COLO668 (cell line): ENCODE measurements around the gene HMCN2.

ENCODE experiments used
- DNase-seq: peaks from one replicate; lab custom pipeline; 2025; ENCODE audit not compliant: unreplicated experiment; lab: John Stamatoyannopoulos, UW

The HMCN2 gene

GRCh38 chr9:130463763-130464745, 198.5 kb downstream of the HMCN2 start:
- DNase-seq = no peak

GRCh38 chr9:130465383-130466096, 200.0 kb downstream of the HMCN2 start:
- no peak for DNase-seq

- no peak for DNase-seq
Observed at GRCh38 chr9:130466537-130467217, 201.1 kb downstream of the HMCN2 start.

- no peak for DNase-seq
Observed at GRCh38 chr9:130467316-130467715, 201.8 kb downstream of the HMCN2 start.

GRCh38 chr9:130468566-130468965, 203.0 kb downstream of the HMCN2 start:
- DNase-seq = no peak

GRCh38 chr9:130470269-130470668, 204.7 kb downstream of the HMCN2 start:
- DNase-seq = no peak

GRCh38 chr9:130470950-130471349, 205.4 kb downstream of the HMCN2 start:
- DNase-seq = no peak

- DNase-seq = no peak
Observed at GRCh38 chr9:130471411-130472183, 206.0 kb downstream of the HMCN2 start.

GRCh38 chr9:130472184-130472705, 206.7 kb downstream of the HMCN2 start:
- DNase-seq = no peak

GRCh38 chr9:130473009-130473408, 207.4 kb downstream of the HMCN2 start:
- DNase-seq = no peak

- no peak for DNase-seq
Observed at GRCh38 chr9:130473566-130473965, 208.0 kb downstream of the HMCN2 start.

GRCh38 chr9:130474106-130474505, 208.5 kb downstream of the HMCN2 start:
- no peak for DNase-seq

GRCh38 chr9:130476151-130476730, 210.7 kb downstream of the HMCN2 start:
- no peak for DNase-seq

- no peak for DNase-seq
Observed at GRCh38 chr9:130477564-130477963, 212.0 kb downstream of the HMCN2 start.

GRCh38 chr9:130478152-130478551, 212.6 kb downstream of the HMCN2 start:
- DNase-seq = no peak

GRCh38 chr9:130478736-130479575, 213.4 kb downstream of the HMCN2 start:
- DNase-seq = no peak

GRCh38 chr9:130479587-130479986, 214.0 kb downstream of the HMCN2 start:
- no peak for DNase-seq

- DNase-seq = no peak
Observed at GRCh38 chr9:130480673-130481072, 215.1 kb downstream of the HMCN2 start.

GRCh38 chr9:130482463-130482862, 216.9 kb downstream of the HMCN2 start:
- no peak for DNase-seq
